GM12873 (cell line): ENCODE results near the gene SAP130.

Source experiments
- TF ChIP-seq, protein P1 (sequence below): IDR thresholded peaks from 2 replicates; pipeline ENCODE4 v1.5.1; 2012; ENCODE audit warnings: low read depth, mild to moderate bottlenecking, moderate library complexity, low read length, control low read depth; ENCODE audit not compliant: insufficient read depth; ENCODE audit errors: missing control alignments

SAP130 gene

DNA sequence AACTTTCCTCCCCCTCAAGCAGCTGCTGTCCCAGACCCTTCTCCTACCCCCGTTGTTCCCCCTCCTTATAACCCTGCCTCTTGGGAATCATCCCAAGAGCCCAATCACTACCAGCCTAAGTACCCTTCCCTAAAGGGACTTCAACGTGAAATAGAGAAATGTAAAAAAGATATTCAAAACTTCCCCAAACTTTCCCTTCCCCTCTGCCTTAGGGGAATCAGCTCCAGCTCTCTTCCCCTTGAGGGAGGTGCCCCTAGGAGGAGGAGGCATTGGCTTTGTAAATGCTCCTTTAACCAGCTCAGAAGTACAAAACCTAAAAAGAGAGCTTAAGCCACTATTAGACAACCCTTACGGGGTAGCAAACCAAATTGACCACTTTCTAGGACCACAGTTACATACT lies 10.6 kb upstream of the SAP130 start:
- TF ChIP-seq, protein P1, sequence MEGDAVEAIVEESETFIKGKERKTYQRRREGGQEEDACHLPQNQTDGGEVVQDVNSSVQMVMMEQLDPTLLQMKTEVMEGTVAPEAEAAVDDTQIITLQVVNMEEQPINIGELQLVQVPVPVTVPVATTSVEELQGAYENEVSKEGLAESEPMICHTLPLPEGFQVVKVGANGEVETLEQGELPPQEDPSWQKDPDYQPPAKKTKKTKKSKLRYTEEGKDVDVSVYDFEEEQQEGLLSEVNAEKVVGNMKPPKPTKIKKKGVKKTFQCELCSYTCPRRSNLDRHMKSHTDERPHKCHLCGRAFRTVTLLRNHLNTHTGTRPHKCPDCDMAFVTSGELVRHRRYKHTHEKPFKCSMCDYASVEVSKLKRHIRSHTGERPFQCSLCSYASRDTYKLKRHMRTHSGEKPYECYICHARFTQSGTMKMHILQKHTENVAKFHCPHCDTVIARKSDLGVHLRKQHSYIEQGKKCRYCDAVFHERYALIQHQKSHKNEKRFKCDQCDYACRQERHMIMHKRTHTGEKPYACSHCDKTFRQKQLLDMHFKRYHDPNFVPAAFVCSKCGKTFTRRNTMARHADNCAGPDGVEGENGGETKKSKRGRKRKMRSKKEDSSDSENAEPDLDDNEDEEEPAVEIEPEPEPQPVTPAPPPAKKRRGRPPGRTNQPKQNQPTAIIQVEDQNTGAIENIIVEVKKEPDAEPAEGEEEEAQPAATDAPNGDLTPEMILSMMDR, result no peak

DNA sequence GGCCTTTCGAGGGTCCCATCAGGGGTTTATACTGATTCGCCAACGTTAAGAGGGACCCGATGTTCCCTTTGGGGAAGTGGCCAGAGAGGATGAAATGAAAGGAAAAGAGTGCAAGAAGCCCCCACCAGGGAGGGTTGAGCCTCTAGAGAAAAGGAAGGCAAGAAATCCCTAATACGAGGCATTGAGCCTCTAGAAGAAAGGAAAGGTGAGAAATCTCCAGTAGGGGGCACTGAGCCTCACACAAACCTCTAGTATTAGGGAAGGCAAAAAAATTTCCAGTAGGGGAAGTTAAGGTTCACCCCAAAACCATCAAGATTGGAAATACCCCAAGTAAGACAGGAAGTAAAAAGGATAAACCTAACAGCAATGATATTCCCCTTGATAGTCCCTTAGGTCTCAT lies 9.8 kb upstream of the SAP130 start:
- TF ChIP-seq, protein P1, result peak; percentile 41

DNA sequence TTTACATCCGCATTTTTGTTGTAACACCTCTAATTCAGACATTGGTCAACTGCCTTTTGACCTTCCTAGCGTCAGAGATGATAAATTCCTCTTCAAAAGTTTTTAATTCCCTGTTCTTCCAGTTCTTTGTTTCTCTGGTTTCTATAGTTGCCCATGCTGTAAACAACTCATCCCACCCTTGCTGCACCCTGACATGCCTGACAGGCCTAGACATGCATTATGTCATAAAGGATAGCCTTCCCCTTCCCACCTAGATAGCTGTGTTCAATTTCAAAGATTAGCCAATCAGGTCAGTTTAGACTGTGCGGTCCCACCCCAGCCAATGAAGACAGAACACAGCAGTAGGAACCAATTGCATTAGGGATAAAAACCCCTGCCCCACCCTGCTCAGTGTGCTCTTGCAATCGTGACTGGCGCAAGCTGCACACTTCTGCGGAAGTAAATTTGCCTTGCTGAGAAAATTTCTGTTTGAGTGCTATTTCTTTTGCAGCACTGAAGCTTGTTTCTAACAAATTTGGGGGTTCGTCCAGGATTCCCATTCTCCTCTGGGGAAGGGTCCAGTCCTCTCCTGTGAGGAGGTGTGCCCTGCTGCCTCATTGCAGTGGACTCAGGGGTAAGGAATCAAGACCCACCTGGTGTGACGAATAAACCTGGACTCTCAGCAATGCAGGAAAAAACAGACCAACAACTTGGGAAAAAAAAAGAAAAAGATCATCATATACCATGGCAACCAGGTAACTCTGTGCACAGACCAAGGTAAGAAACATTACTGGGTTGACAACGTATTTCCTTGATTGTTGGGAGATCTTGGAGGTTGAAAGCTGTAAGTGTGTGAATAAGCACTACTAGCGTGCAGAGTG lies 9.1 kb upstream of the SAP130 start:
- TF ChIP-seq, protein P1, result no peak

DNA sequence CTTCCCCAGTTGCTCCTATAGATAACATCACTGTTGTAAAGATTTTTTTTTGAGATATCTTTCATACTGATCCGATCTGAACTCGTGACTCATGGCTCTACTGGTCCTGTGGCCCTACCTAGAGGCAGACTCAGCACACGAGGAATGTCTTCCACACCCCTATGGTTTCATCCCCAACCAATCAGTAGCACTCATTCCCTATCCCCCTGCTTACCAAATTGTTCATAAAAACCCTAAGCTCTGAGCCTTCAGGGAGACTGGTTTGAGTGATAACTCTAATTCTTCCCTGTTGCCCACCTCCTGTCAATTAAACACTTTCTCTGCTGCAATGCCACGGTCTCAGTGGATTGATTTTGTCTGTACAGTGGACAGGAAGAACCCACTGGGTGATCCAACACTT lies 4.2 kb upstream of the SAP130 start:
- TF ChIP-seq, protein P1, result no peak

DNA sequence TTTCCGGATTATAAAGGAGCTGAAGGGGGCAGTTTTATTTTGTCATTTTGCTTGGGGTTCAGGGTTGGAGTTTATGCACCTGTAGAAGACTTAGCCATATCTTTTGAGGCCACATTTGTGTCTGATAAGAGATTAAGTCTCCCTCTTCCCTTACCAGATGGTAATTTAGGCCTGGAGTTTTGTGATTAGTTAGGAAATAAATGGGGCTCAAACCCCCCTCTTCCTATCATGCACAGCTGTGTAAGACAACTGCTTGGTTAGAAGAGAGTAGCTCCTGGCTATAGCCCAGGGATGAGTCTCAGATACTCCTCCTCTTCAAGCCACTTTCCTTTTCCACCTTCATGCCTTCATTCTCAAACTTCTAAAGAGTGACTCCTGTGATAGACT lies 802 bp upstream of the SAP130 start:
- TF ChIP-seq, protein P1, result no peak

DNA sequence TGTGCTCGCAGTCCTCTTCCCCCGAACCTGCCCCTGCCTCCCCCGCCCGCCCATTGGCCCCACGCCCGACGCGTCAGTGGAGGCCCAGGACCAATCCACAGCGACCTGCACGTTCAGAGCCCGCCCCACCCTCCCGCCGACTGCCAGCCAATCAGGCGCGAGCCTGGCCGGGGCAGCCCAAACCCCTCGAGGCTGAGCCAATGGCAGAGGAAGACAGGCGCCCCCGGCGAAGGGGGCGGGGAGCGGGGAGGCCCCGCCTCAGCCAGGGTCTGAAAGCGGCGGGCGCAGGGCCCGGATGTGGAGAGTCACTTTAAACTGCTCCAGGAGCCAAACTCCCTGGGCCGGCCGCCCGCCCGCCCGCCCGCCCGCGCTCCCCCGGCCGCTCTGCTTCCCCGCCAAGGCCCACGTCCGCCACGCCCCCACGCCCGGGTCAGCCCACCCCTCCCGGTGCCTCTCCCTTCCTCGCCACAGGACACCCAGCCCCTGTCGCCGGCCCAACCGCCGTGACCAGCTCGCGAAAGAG lies 520 bp downstream of the SAP130 start:
- TF ChIP-seq, protein P1, result no peak

DNA sequence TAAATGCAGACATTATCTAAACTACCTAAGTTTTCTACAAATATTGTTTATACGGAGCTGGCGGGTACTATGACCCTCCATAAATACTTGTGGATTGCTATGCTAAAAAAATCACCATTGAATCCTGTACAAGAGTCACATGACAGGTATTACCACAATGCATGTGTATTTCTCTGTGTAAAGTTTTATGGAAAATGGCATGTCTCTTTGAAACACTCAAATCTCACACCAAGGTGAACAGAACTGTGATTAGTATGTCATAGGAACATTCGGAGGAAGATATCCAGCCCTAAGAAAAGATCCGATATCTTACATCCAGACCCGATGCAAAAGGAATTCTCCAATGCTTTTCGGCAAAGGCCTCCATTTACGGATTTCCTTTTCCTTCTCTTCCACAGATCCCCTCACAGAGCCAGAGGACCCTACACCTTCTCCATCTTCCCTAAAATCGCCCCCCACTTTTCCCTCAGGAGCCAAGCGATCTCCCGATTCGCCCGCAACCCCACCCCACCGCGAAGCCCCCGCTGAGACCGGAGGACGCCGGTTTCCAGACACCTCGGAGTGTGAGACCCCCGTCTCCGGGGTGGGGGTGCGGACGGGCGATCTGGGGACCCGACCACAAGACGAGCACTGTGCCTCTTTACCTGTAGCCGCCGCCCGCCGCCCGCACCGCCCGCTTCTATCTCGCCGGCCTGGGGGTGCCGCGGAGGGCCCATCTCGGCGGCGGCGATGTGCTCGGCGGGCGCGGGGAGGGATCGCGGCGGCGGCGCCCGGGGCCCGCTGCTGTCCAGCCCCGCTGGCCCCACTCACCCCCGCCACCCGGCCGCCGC lies 1.2 kb downstream of the SAP130 start:
- TF ChIP-seq, protein P1, result no peak
